Cardiac muscle cell (in vitro differentiated cells and primary cell): ENCODE results near the gene WDR41. TPM values are rescaled to one million over a fixed set of nuclear protein-coding genes. Genes with fewer than 3 reads are reported as not detected.
"Not testable (repeated sequence)": the region's sequence is repeated elsewhere in the genome, so short reads cannot be mapped to it uniquely, and the experiment has no call there.

ENCODE experiments used
- DNase-seq, 2 donors: peaks; one replicate each; pipeline versions ENCODE4 v3.0.0 to v3.0.0-alpha.2; 2010 to 2017; ENCODE audit warnings: low read depth in 1 of 2, low spot score in 1 of 2
- H3K27ac ChIP-seq: fragments of 200-600 bp; sonication (generic); 2 replicates; pipeline ENCODE4 v1.5.1; 2016
- H3K27me3 ChIP-seq: fragments of 200-600 bp; sonication (generic); 2 replicates; pipeline ENCODE4 v1.6.0; 2016; ENCODE audit warnings: control low read depth
- H3K36me3 ChIP-seq: fragments of 200-600 bp; sonication (generic); 2 replicates; pipeline ENCODE4 v1.5.1; 2016; ENCODE audit warnings: control low read depth
- H3K4me1 ChIP-seq: fragments of 200-600 bp; sonication (generic); 2 replicates; pipeline ENCODE4 v1.8.1; 2017; ENCODE audit warnings: low read depth, mild to moderate bottlenecking, mixed run types
- H3K4me3 ChIP-seq: fragments of 200-600 bp; sonication (generic); 2 replicates; pipeline ENCODE4 v1.5.1; 2016; ENCODE audit warnings: mild to moderate bottlenecking
- H3K9me3 ChIP-seq: fragments of 200-600 bp; sonication (generic); 2 replicates; pipeline ENCODE4 v1.5.1; 2017; ENCODE audit warnings: low read depth, mild to moderate bottlenecking, control low read depth
- CTCF ChIP-seq: IDR thresholded peaks from 2 replicates; pipeline ENCODE4 v1.5.1; 2012; ENCODE audit warnings: low read depth, mild to moderate bottlenecking, low read length
- polyA plus RNA-seq: library from polyadenylated mRNA; unstranded; fragments of >200 nt; fragmentation: Nextera tagmentation; extraction: Ambion mirVana; gene quantifications from 2 replicates; pipeline ENCODE4 v1.2.1, GENCODE V29; 2016
- total RNA-seq: library from RNA; depleted of rRNA; stranded (reverse); fragments of >200 nt; gene quantifications from 2 replicates; pipeline ENCODE4 v1.2.3, GENCODE V29; 2016

Gene WDR41
- total and polyA plus RNA-seq, 2 experiments from 2014 or later: 30.4 to 49.7 TPM

GRCh38 chr5:77499973-77500372, 7.9 kb upstream of the WDR41 start:
- no peak for TF ChIP-seq CTCF
- DNase-seq: no peak
- H3K27ac ChIP-seq: no peak overlapping the region
- no peaks in the 10 kb centered on the region for H3K9me3 ChIP-seq
- peaks cover 15% of the 10 kb centered on the region for H3K27me3 ChIP-seq
- no peaks in the 10 kb centered on the region for H3K36me3 ChIP-seq
- no peaks in the 10 kb centered on the region for H3K4me1 ChIP-seq
- no peak overlapping the region for H3K4me3 ChIP-seq

GRCh38 chr5:77499441-77499840, 7.3 kb upstream of the WDR41 start:
- H3K9me3 ChIP-seq: no peaks in the 10 kb centered on the region
- H3K36me3 ChIP-seq: no peaks in the 10 kb centered on the region
- H3K4me3 ChIP-seq: no peak overlapping the region
- no peaks in the 10 kb centered on the region for H3K4me1 ChIP-seq
- H3K27ac ChIP-seq: no peak overlapping the region
- peaks cover 20% of the 10 kb centered on the region for H3K27me3 ChIP-seq
- no peak for TF ChIP-seq CTCF
- DNase-seq: no peak

GRCh38 chr5:77498952-77499351, 6.8 kb upstream of the WDR41 start:
- H3K4me1 ChIP-seq: no peaks in the 10 kb centered on the region
- TF ChIP-seq CTCF: no peak
- H3K9me3 ChIP-seq: no peaks in the 10 kb centered on the region
- H3K27me3 ChIP-seq: peaks cover 25% of the 10 kb centered on the region
- H3K27ac ChIP-seq: no peak overlapping the region
- H3K36me3 ChIP-seq: no peaks in the 10 kb centered on the region
- DNase-seq: no peak
- no peak overlapping the region for H3K4me3 ChIP-seq

- H3K9me3 ChIP-seq: no peaks in the 10 kb centered on the region
- H3K36me3 ChIP-seq: no peaks in the 10 kb centered on the region
- TF ChIP-seq CTCF: no peak
- no peaks in the 10 kb centered on the region for H3K4me1 ChIP-seq
- H3K27me3 ChIP-seq: peaks cover 33% of the 10 kb centered on the region
- no peak overlapping the region for H3K27ac ChIP-seq
- DNase-seq: no peak
- H3K4me3 ChIP-seq: no peak overlapping the region
Observed at GRCh38 chr5:77494935-77495334, 2.8 kb upstream of the WDR41 start.

GRCh38 chr5:77492653-77493000, 511 bp upstream of the WDR41 start:
- DNase-seq: no peak
- Histone ChIP-seq H3K27ac (no peak overlapping the region), H3K9me3 (no peaks in the 10 kb centered on the region), H3K4me3 (peak overlapping the region; percentile 55), H3K4me1 (no peaks in the 10 kb centered on the region), H3K27me3 (peaks cover 33% of the 10 kb centered on the region), H3K36me3 (no peaks in the 10 kb centered on the region)
- no peak for TF ChIP-seq CTCF

- not testable (repeated sequence) for H3K4me1 ChIP-seq, H3K36me3 ChIP-seq, H3K27ac ChIP-seq, H3K9me3 ChIP-seq
- DNase-seq: peak in 1 of 2 donors; percentile 28
- Histone ChIP-seq H3K4me3 (peak overlapping the region; percentile 55), H3K27me3 (peaks cover 26% of the 10 kb centered on the region)
Observed at GRCh38 chr5:77490741-77491344, 1.3 kb downstream of the WDR41 start.
